K562 (cell line): ENCODE results near the gene POLR3E. TPM values are rescaled to one million over a fixed set of nuclear protein-coding genes. Genes with fewer than 3 reads are reported as not detected.

ENCODE experiments used
- BHLHE40 ChIP-seq: IDR thresholded peaks from 2 replicates; pipeline ENCODE4 v1.6.1; 2011; ENCODE audit warnings: low read length, improper control_type of control experiment
- CHD2 ChIP-seq: IDR thresholded peaks from 2 replicates; pipeline ENCODE4 v1.6.1; 2011; ENCODE audit warnings: low read depth, low read length
- CREB1 ChIP-seq, 2 experiments: sonication (generic) in 1 of 2; formaldehyde crosslinking in 1 of 2; IDR thresholded peaks; 2 replicates each; pipeline versions ENCODE4 v1.6.1 to v1.8.0; 2012 to 2022; ENCODE audit warnings: inconsistent platforms in 1 of 2, mild to moderate bottlenecking in 1 of 2, missing genetic modification reagents in 1 of 2, moderate library complexity in 1 of 2
- CREM ChIP-seq: IDR thresholded peaks from 2 replicates; pipeline ENCODE4 v1.6.1; 2014; ENCODE audit warnings: antibody characterized with exemption, low read depth
- CTBP1 ChIP-seq: fragments of 450-650 bp; IDR thresholded peaks from 2 replicates; pipeline ENCODE4 v1.6.1; 2016; ENCODE audit warnings: borderline replicate concordance
- FOXA1 ChIP-seq: fragments of 450-650 bp; IDR thresholded peaks from 2 replicates; pipeline ENCODE4 v1.6.1; 2016; ENCODE audit warnings: mild to moderate bottlenecking, borderline replicate concordance
- GTF2A2 ChIP-seq: IDR thresholded peaks from 2 replicates; pipeline ENCODE4 v1.6.1; 2016; ENCODE audit warnings: mild to moderate bottlenecking, missing genetic modification characterization, missing compliant biosample characterization
- PHTF2 ChIP-seq: fragments of 250-450 bp; sonication (Bioruptor Pico); IDR thresholded peaks from 2 replicates; pipeline ENCODE4 v1.5.0; 2021; ENCODE audit warnings: mild to moderate bottlenecking
- SIN3B ChIP-seq: fragments of 450-650 bp; IDR thresholded peaks from 2 replicates; pipeline ENCODE4 v1.6.1; 2017; ENCODE audit warnings: low read depth, mild to moderate bottlenecking, moderate library complexity
- TAF1 ChIP-seq: IDR thresholded peaks from 2 replicates; pipeline ENCODE4 v1.6.1; 2011; ENCODE audit warnings: mild to moderate bottlenecking, low read length, moderate library complexity; ENCODE audit not compliant: insufficient read depth, control insufficient read depth, severe bottlenecking; ENCODE audit errors: extremely low read depth
- TBP ChIP-seq: optimal IDR thresholded peaks from 2 replicates; pipeline ENCODE3; 2011; ENCODE audit warnings: low read depth, low read length, improper control_type of control experiment
- ZBTB7A ChIP-seq: IDR thresholded peaks from 2 replicates; pipeline ENCODE4 v1.6.1; 2011; ENCODE audit warnings: low read depth, mild to moderate bottlenecking, low read length, moderate library complexity, borderline replicate concordance; ENCODE audit not compliant: control insufficient read depth
- ZNF175 ChIP-seq: fragments of 200-800 bp; sonication (Bioruptor generic); IDR thresholded peaks from 2 replicates; pipeline ENCODE4 v1.6.1; 2016; ENCODE audit warnings: low read depth, mild to moderate bottlenecking, missing genetic modification characterization, missing compliant biosample characterization
- ZNF354B ChIP-seq: fragments of 250-450 bp; sonication (Bioruptor Pico); IDR thresholded peaks from 2 replicates; pipeline ENCODE4 v1.4.0; 2020
- ZNF644 ChIP-seq: fragments of 200-800 bp; sonication (Bioruptor generic); IDR thresholded peaks from 2 replicates; pipeline ENCODE4 v1.6.1; 2016; ENCODE audit warnings: low read depth, missing genetic modification characterization, missing compliant biosample characterization
- ZNF699 ChIP-seq: fragments of 250-450 bp; sonication (Bioruptor Pico); IDR thresholded peaks from 2 replicates; pipeline ENCODE4 v1.8.0; 2021; ENCODE audit warnings: mild to moderate bottlenecking, moderate library complexity; ENCODE audit not compliant: insufficient replicate concordance
- ZNF764 ChIP-seq: fragments of 250-450 bp; sonication (Bioruptor Pico); IDR thresholded peaks from 2 replicates; pipeline ENCODE4 v1.4.0; 2020; ENCODE audit warnings: low read depth, mild to moderate bottlenecking, moderate library complexity
- ZNF778 ChIP-seq: fragments of 450-650 bp; formaldehyde crosslinking; IDR thresholded peaks from 2 replicates; pipeline ENCODE4 v1.4.0; 2020; ENCODE audit warnings: mild to moderate bottlenecking, moderate library complexity
- ZNF780A ChIP-seq: fragments of 250-450 bp; sonication (Bioruptor Pico); IDR thresholded peaks from 2 replicates; pipeline ENCODE4 v1.5.0; 2021; ENCODE audit warnings: mild to moderate bottlenecking
- polyA plus RNA-seq, 8 experiments: library from polyadenylated mRNA; depleted of rRNA in 4 of 8; stranded (reverse) in 5 of 8; unstranded in 3 of 8; fragments of >200 nt; fragmentation: Nextera tagmentation in 2 of 8; fragmentation: Illumina TruSeq in 1 of 8; extraction: Ambion mirVana in 2 of 8; extraction: Trizol in 1 of 8; gene quantifications; 2 replicates each; pipeline versions ENCODE4 v1.2.1 to v1.2.3, GENCODE V29; 2011 to 2014; ENCODE audit warnings: inconsistent platforms in 1 of 8, missing spikeins in 1 of 8
- total RNA-seq, 7 experiments: library from RNA; depleted of rRNA in 6 of 7; stranded (reverse); fragments of >200 nt in 6 of 7; fragmentation: Illumina TruSeq in 2 of 7; extraction: Trizol in 2 of 7; gene quantifications; 2 replicates each; pipeline versions ENCODE4 v1.2.1 to v1.2.3, GENCODE V29; 2011 to 2021; ENCODE audit warnings: low replicate concordance in 1 of 7
- TF ChIP-seq, protein P1 (sequence below), 2 experiments: fragments of 250-450 bp in 1 of 2; fragments of 450-650 bp in 1 of 2; sonication (Bioruptor Pico) in 1 of 2; IDR thresholded peaks; 2 replicates each; pipeline versions ENCODE4 v1.6.1 to v1.8.0; 2016 to 2021; ENCODE audit warnings: mild to moderate bottlenecking in 2 of 2, moderate library complexity in 2 of 2, missing compliant biosample characterization in 1 of 2, missing genetic modification characterization in 1 of 2
- TF ChIP-seq, protein P2 (sequence below), 2 experiments: fragments of 450-650 bp in 1 of 2; IDR thresholded peaks; 2 replicates each; pipeline ENCODE4 v1.6.1; 2011 to 2017; ENCODE audit warnings: low read depth in 2 of 2, antibody characterized with exemption in 1 of 2, borderline replicate concordance in 1 of 2, low read length in 1 of 2, mild to moderate bottlenecking in 1 of 2, mixed read lengths in 1 of 2; ENCODE audit not compliant: control insufficient read depth in 1 of 2
- TF ChIP-seq, protein P3 (sequence below): fragments of 250-450 bp; sonication (Bioruptor Pico); IDR thresholded peaks from 2 replicates; pipeline ENCODE4 v1.9.0; 2021; ENCODE audit warnings: mild to moderate bottlenecking, inconsistent platforms

Gene POLR3E
- total and polyA plus RNA-seq, 9 of the 15 experiments (the other 6 are each of a cell fraction or from before 2014, with no cell fraction given): 17.7 to 151 (median 82.6) TPM

DNA sequence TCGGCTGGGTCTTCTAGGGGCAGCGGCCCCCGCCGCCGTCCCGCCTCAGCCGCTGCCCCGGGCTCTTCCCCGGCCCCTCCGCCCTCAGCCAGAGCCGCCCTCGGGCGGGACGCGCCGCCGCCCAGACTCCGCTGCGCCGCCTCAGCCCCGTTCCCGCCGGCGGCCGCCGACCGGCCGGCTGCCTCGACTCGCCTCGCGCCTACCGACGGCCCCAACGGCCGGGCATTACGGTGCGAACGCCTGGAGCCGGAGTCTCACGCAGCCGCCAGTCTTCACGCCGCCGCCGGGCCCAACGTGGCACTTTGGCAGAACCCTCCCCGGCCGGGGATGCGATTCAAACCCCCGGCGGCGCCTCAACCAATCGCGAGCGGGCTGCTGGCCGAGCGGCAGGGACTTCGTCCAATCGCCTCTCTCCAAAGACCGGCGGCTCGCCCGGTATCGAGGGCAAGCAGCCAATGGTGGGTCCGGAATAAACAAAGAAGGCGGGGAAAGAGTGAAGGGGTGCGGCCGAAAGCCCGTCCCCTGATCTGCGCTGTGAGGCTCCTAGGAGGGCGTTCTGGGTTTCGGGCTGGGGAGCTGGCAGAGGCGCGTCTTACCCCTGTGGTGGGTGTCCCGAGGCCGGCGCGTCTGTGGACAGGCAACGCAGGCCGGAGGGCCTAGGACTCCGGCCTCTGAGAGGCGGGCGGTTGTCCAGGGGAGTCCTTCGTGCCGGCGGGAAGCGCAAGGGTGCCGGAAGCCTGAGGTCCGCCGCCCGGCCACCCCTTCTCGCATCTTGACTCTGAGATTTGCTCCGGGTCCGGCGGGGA lies 77.3 kb downstream of the POLR3E start, which contains the start of gene CDR2 (continued):
- no peak for TF ChIP-seq CREB1 (IDR thresholded peaks at IDR 0.05)
- peak; percentile 46; the same call in 1 of the 2 replicates for TF ChIP-seq CREB1 (CRISPR knock-in tag; IDR thresholded peaks at IDR 0.05)
- TF ChIP-seq ZNF354B (CRISPR knock-in tag): no peak
- TF ChIP-seq CTBP1: peak; percentile 66
- TF ChIP-seq SIN3B: peak; percentile 76; the same call in 1 of the 2 replicates
- TF ChIP-seq, protein P1, sequence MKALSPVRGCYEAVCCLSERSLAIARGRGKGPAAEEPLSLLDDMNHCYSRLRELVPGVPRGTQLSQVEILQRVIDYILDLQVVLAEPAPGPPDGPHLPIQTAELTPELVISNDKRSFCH (CRISPR knock-in tag; IDR thresholded peaks at IDR 0.05): no peak
- TF ChIP-seq, protein P1 (tag; IDR thresholded peaks at IDR 0.05): no peak
- no peak for TF ChIP-seq ZNF699 (CRISPR knock-in tag)
- TF ChIP-seq BHLHE40: no peak
- TF ChIP-seq ZNF778 (CRISPR knock-in tag): no peak
- no peak for TF ChIP-seq GTF2A2 (tag)
- no peak for TF ChIP-seq PHTF2
- peak; percentile 63; the same call in 1 of the 2 replicates for TF ChIP-seq ZBTB7A
- TF ChIP-seq ZNF175: no peak
- TF ChIP-seq ZNF780A: no peak
- TF ChIP-seq TAF1: peak; percentile 60
- TF ChIP-seq, protein P2, sequence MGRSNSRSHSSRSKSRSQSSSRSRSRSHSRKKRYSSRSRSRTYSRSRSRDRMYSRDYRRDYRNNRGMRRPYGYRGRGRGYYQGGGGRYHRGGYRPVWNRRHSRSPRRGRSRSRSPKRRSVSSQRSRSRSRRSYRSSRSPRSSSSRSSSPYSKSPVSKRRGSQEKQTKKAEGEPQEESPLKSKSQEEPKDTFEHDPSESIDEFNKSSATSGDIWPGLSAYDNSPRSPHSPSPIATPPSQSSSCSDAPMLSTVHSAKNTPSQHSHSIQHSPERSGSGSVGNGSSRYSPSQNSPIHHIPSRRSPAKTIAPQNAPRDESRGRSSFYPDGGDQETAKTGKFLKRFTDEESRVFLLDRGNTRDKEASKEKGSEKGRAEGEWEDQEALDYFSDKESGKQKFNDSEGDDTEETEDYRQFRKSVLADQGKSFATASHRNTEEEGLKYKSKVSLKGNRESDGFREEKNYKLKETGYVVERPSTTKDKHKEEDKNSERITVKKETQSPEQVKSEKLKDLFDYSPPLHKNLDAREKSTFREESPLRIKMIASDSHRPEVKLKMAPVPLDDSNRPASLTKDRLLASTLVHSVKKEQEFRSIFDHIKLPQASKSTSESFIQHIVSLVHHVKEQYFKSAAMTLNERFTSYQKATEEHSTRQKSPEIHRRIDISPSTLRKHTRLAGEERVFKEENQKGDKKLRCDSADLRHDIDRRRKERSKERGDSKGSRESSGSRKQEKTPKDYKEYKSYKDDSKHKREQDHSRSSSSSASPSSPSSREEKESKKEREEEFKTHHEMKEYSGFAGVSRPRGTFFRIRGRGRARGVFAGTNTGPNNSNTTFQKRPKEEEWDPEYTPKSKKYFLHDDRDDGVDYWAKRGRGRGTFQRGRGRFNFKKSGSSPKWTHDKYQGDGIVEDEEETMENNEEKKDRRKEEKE (IDR thresholded peaks at IDR 0.05; ENCODE audit: borderline replicate concordance in 1 of 2, control insufficient read depth in 1 of 2, low read depth in 2 of 2, low read length in 1 of 2): no peak
- peak; percentile 86 for TF ChIP-seq CHD2
- TF ChIP-seq TBP: peak; percentile 91
- TF ChIP-seq ZNF764 (CRISPR knock-in tag): no peak
- no peak for TF ChIP-seq FOXA1
- TF ChIP-seq, protein P3, sequence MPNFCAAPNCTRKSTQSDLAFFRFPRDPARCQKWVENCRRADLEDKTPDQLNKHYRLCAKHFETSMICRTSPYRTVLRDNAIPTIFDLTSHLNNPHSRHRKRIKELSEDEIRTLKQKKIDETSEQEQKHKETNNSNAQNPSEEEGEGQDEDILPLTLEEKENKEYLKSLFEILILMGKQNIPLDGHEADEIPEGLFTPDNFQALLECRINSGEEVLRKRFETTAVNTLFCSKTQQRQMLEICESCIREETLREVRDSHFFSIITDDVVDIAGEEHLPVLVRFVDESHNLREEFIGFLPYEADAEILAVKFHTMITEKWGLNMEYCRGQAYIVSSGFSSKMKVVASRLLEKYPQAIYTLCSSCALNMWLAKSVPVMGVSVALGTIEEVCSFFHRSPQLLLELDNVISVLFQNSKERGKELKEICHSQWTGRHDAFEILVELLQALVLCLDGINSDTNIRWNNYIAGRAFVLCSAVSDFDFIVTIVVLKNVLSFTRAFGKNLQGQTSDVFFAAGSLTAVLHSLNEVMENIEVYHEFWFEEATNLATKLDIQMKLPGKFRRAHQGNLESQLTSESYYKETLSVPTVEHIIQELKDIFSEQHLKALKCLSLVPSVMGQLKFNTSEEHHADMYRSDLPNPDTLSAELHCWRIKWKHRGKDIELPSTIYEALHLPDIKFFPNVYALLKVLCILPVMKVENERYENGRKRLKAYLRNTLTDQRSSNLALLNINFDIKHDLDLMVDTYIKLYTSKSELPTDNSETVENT: peak; percentile 33; the same call in 1 of the 2 replicates
- TF ChIP-seq CREM: peak; percentile 6; the same call in 1 of the 2 replicates
- no peak for TF ChIP-seq ZNF644 (tag)
